B cell (primary cell): ENCODE results near the gene KIF17. TPM values are rescaled to one million over a fixed set of nuclear protein-coding genes. Genes with fewer than 3 reads are reported as not detected.

ENCODE experiments used
- ATAC-seq: fragments of 200-7000 bp; cut with Tn5 transposase; one replicate; pipeline ENCODE4 v1.10.0; 2021; ENCODE audit warnings: low read depth, mild to moderate bottlenecking, moderate number of reproducible peaks, moderate library complexity
- CTCF ChIA-PET: fragments of 350-600 bp; sonication (Branson Sonifier 250); formaldehyde crosslinking; loops from one replicate; lab custom pipeline; 2021; ENCODE audit warnings: antibody characterized with exemption, inconsistent platforms; lab: Charles Lee
- POLR2A ChIA-PET: fragments of 350-600 bp; sonication (Branson Sonifier 250); formaldehyde crosslinking; loops from one replicate; lab custom pipeline; 2021; ENCODE audit warnings: antibody characterized with exemption; lab: Charles Lee
- DNase-seq: peaks from one replicate; pipeline ENCODE4 v3.0.0; 2013
- H2AFZ ChIP-seq: 2 replicates; pipeline ENCODE4 v1.6.1; 2012; ENCODE audit warnings: mild to moderate bottlenecking, low read depth, low read length; ENCODE audit not compliant: insufficient read depth, poor library complexity, severe bottlenecking
- H3K27ac ChIP-seq, 2 donors: 1 replicate in 1 of 2; 2 replicates in 1 of 2; pipeline ENCODE4 v1.5.1; 2012 to 2013; ENCODE audit warnings: low read length in 2 of 2, mild to moderate bottlenecking in 2 of 2, moderate library complexity in 1 of 2
- H3K27me3 ChIP-seq, 4 experiments: fragments of 200-600 bp in 1 of 4; sonication (generic) in 1 of 4; replicated peaks in 1 of 4; 1 replicate in 2 of 4; 2 replicates in 2 of 4; pipeline versions ENCODE4 v1.6.1 to v1.7.0; 2013 to 2016; ENCODE audit warnings: low read length in 3 of 4, mild to moderate bottlenecking in 2 of 4, mixed read lengths in 1 of 4, moderate library complexity in 1 of 4; ENCODE audit not compliant: insufficient read depth in 4 of 4, control insufficient read depth in 3 of 4; ENCODE audit errors: control extremely low read depth in 1 of 4
- H3K36me3 ChIP-seq, 2 experiments: replicated peaks in 1 of 2; 1 replicate in 1 of 2; 2 replicates in 1 of 2; pipeline versions ENCODE4 v1.6.1 to v1.7.1; 2013; ENCODE audit warnings: low read length in 1 of 2; ENCODE audit not compliant: insufficient read depth in 2 of 2, control insufficient read depth in 1 of 2; ENCODE audit errors: control extremely low read depth in 1 of 2, extremely low read depth in 1 of 2
- H3K4me1 ChIP-seq, 2 donors: fragments of 200-600 bp in 1 of 2; sonication (generic) in 1 of 2; 1 replicate in 1 of 2; 2 replicates in 1 of 2; pipeline versions ENCODE4 v1.5.1 to v1.6.1; 2013 to 2017; ENCODE audit warnings: low read length in 2 of 2; ENCODE audit not compliant: control insufficient read depth in 2 of 2, insufficient read depth in 2 of 2
- H3K4me2 ChIP-seq: replicated peaks from 2 replicates; pipeline ENCODE3; 2012; ENCODE audit warnings: mild to moderate bottlenecking, low read depth, low read length; ENCODE audit not compliant: poor library complexity, severe bottlenecking
- H3K4me3 ChIP-seq, 5 experiments: fragments of 200-600 bp in 1 of 5; sonication (generic) in 1 of 5; 1 replicate in 3 of 5; 2 replicates in 2 of 5; pipeline versions ENCODE4 v1.5.1 to v1.7.0; 2011 to 2016; ENCODE audit warnings: low read length in 4 of 5, mild to moderate bottlenecking in 4 of 5, low read depth in 2 of 5, control low read depth in 1 of 5, moderate library complexity in 1 of 5; ENCODE audit not compliant: insufficient read depth in 1 of 5; ENCODE audit errors: control extremely low read depth in 1 of 5, extremely low read depth in 1 of 5
- H3K79me2 ChIP-seq: fragments of 200-600 bp; sonication (generic); one replicate; pipeline ENCODE4 v1.6.0; 2016; ENCODE audit warnings: low read length; ENCODE audit not compliant: control insufficient read depth, insufficient read depth
- H3K9ac ChIP-seq: fragments of 200-600 bp; sonication (generic); 2 replicates; pipeline ENCODE4 v1.6.1; 2017; ENCODE audit warnings: mild to moderate bottlenecking, low read length, moderate library complexity
- H3K9me3 ChIP-seq, 3 donors: one replicate each; pipeline versions ENCODE4 v1.6.1 to v1.7.1; 2013; ENCODE audit warnings: low read length in 2 of 3; ENCODE audit not compliant: control insufficient read depth in 2 of 3, insufficient read depth in 1 of 3; ENCODE audit errors: control extremely low read depth in 1 of 3
- H4K20me1 ChIP-seq: 2 replicates; pipeline ENCODE4 v1.6.0; 2012; ENCODE audit warnings: mild to moderate bottlenecking, low read length; ENCODE audit not compliant: insufficient read depth, control insufficient read depth, poor library complexity, severe bottlenecking
- H3K27ac Mint-ChIP-seq: one replicate; pipeline ENCODE4 v1.8.0; 2021; ENCODE audit warnings: mixed read lengths
- H3K27me3 Mint-ChIP-seq: one replicate; pipeline ENCODE4 v1.8.0; 2021; ENCODE audit warnings: mixed read lengths
- H3K4me1 Mint-ChIP-seq: one replicate; pipeline ENCODE4 v1.8.0; 2021; ENCODE audit warnings: mixed read lengths
- H3K4me3 Mint-ChIP-seq: one replicate; pipeline ENCODE4 v1.8.0; 2021; ENCODE audit warnings: mixed read lengths
- H3K9me3 Mint-ChIP-seq: one replicate; pipeline ENCODE4 v1.8.0; 2022; ENCODE audit warnings: mixed read lengths; ENCODE audit not compliant: insufficient read depth
- CTCF ChIP-seq: fragments of 200-600 bp; IDR thresholded peaks from one replicate; pipeline ENCODE4 v1.8.0; 2022; ENCODE audit warnings: antibody characterized with exemption, mild to moderate bottlenecking
- EZH2 ChIP-seq: IDR thresholded peaks from 2 replicates; pipeline ENCODE4 v1.6.1; 2012; ENCODE audit warnings: borderline replicate concordance, low read depth, mild to moderate bottlenecking, moderate library complexity, low read length; ENCODE audit not compliant: insufficient read depth, poor library complexity, severe bottlenecking
- WGBS: methylation state at CpG from one replicate; pipeline ENCODE4 v1.1.5; 2013; ENCODE audit warnings: missing lambda C conversion rate; ENCODE audit not compliant: insufficient coverage; 5-methylcytosine and 5-hydroxymethylcytosine counted together
- intact Hi-C: fragments of 100-400 bp; cut with micrococcal nuclease; formaldehyde crosslinking; loops from one replicate; pipeline ENCODE4 v1.10.0; 2022
- polyA plus RNA-seq: library from polyadenylated mRNA; depleted of rRNA; stranded (reverse); fragments of >200 nt; gene quantifications from 2 replicates; pipeline ENCODE4 v1.2.3, GENCODE V29; 2012
- total RNA-seq, 2 donors: library from RNA; stranded (reverse); fragments of 120-200 nt in 1 of 2; gene quantifications; 1 replicate in 1 of 2; 2 replicates in 1 of 2; pipeline versions ENCODE4 v1.2.3 to v1.2.4, GENCODE V29; 2013 to 2022

The KIF17 gene
- total and polyA plus RNA-seq, 2 donors (not counting 1 experiment from before 2014, with no cell fraction given) = not detected

- no peaks in the 10 kb centered on the region for H3K9me3 Mint-ChIP-seq
- WGBS = 91% methylated on average over 9 of the region's 17 CpGs
- peaks cover 7% of the 10 kb centered on the region for H3K4me1 Mint-ChIP-seq
- H3K4me2 ChIP-seq = no peak overlapping the region
- H4K20me1 ChIP-seq = no peaks in the 10 kb centered on the region
- TF ChIP-seq CTCF (no peak), EZH2 (no peak)
- DNase-seq = no peak
- peaks cover 8% of the 10 kb centered on the region for H3K27me3 Mint-ChIP-seq
- H3K27me3 ChIP-seq = peaks cover 0 to 20% (median 9%) of the 10 kb centered on the region in 4 experiments
- no peak overlapping the region for H3K4me3 Mint-ChIP-seq
- no peaks in the 10 kb centered on the region for H3K79me2 ChIP-seq
- no peak overlapping the region for H3K9ac ChIP-seq
- H3K4me3 ChIP-seq = no peak overlapping the region
- H3K9me3 ChIP-seq = peaks cover 0 to 4% (median 0%) of the 10 kb centered on the region in 3 donors
- H3K36me3 ChIP-seq = no peaks in the 10 kb centered on the region
- ATAC-seq = no peak
- H3K27ac ChIP-seq = no peak overlapping the region
- ChIA-PET CTCF (no interaction called here), POLR2A (no interaction called here)
- intact Hi-C loops = no loop called here
- no peak overlapping the region for H2AFZ ChIP-seq
- H3K4me1 ChIP-seq = peaks cover 9 to 14% of the 10 kb centered on the region in 2 donors
- H3K27ac Mint-ChIP-seq = no peak overlapping the region
Measured at GRCh38 chr1:20726932-20727745, 9.3 kb upstream of the KIF17 start.

GRCh38 chr1:20726118-20726911, 8.5 kb upstream of the KIF17 start:
- Histone ChIP-seq H3K4me2 (no peak overlapping the region), H3K27ac (no peak overlapping the region), H3K9ac (no peak overlapping the region), H3K4me1 (peaks cover 6 to 12% of the 10 kb centered on the region in 2 donors), H3K9me3 (peaks cover 0 to 2% (median 0%) of the 10 kb centered on the region in 3 donors), H3K36me3 (no peaks in the 10 kb centered on the region), H3K4me3 (no peak overlapping the region), H3K27me3 (peaks cover 0 to 24% (median 9%) of the 10 kb centered on the region in 4 experiments), H3K79me2 (no peaks in the 10 kb centered on the region), H2AFZ (no peak overlapping the region), H4K20me1 (no peaks in the 10 kb centered on the region)
- CTCF ChIA-PET = no interaction called here
- DNase-seq = no peak
- TF ChIP-seq EZH2 (no peak), CTCF (no peak)
- WGBS = 91% methylated on average over 21 of the region's 25 CpGs
- no peak for ATAC-seq
- Mint-ChIP-seq H3K9me3 (no peaks in the 10 kb centered on the region), H3K4me1 (peaks cover 6% of the 10 kb centered on the region), H3K27ac (no peak overlapping the region), H3K4me3 (no peak overlapping the region), H3K27me3 (peaks cover 8% of the 10 kb centered on the region)
- POLR2A ChIA-PET = no interaction called here
- intact Hi-C loops = no loop called here
